Parathyroid adenoma (tissue), 2 donors: Measurements from ENCODE around the gene CD1B.
"Not testable (repeated sequence)": the region's sequence is repeated elsewhere in the genome, so short reads cannot be mapped to it uniquely, and the experiment has no call there.

Experiments
- H2AFZ ChIP-seq: fragments of 300-600 bp; sonication (generic); one replicate; pipeline ENCODE4 v1.7.0; 2017; ENCODE audit warnings: antibody characterized with exemption, mild to moderate bottlenecking
- H3K27ac ChIP-seq: fragments of 300-600 bp; sonication (generic); one replicate; pipeline ENCODE4 v1.7.0; 2017
- H3K27me3 ChIP-seq: fragments of 300-600 bp; sonication (generic); one replicate; pipeline ENCODE4 v1.7.0; 2017; ENCODE audit warnings: low read length; ENCODE audit not compliant: control insufficient read depth, insufficient read depth
- H3K36me3 ChIP-seq: fragments of 300-600 bp; sonication (generic); one replicate; pipeline ENCODE4 v1.7.0; 2017; ENCODE audit warnings: low read length; ENCODE audit not compliant: control insufficient read depth, insufficient read depth
- H3K4me1 ChIP-seq: fragments of 300-600 bp; sonication (generic); one replicate; pipeline ENCODE4 v1.7.0; 2017; ENCODE audit warnings: control low read depth
- H3K4me2 ChIP-seq: fragments of 300-600 bp; sonication (generic); one replicate; pipeline ENCODE4 v1.7.0; 2017; ENCODE audit warnings: low read length
- H3K4me3 ChIP-seq: fragments of 300-600 bp; sonication (generic); one replicate; pipeline ENCODE4 v1.7.0; 2017; ENCODE audit warnings: low read depth, low read length
- H3K79me2 ChIP-seq: fragments of 300-600 bp; sonication (generic); one replicate; pipeline ENCODE4 v1.7.0; 2017; ENCODE audit warnings: control low read depth
- H3K9ac ChIP-seq: fragments of 300-600 bp; sonication (generic); one replicate; pipeline ENCODE4 v1.7.0; 2017; ENCODE audit warnings: mild to moderate bottlenecking
- H3K9me3 ChIP-seq: fragments of 300-600 bp; sonication (generic); one replicate; pipeline ENCODE4 v1.7.0; 2017; ENCODE audit warnings: low read length; ENCODE audit not compliant: control insufficient read depth
- TF ChIP-seq, protein P1 (sequence below): fragments of 300-600 bp; sonication (generic); IDR thresholded peaks from one replicate; pipeline ENCODE4 v1.7.0; 2017; ENCODE audit warnings: antibody characterized with exemption, mild to moderate bottlenecking
- donor health status: primary hyperparathyroidism.

Gene CD1B

GRCh38 chr1:158331481-158332150 lies at the start of gene CD1B:
CD1B (minus strand) TSS chr1:158331531; CDS start chr1:158331423, 108 bp downstream.
- no peaks in the 10 kb centered on the region for H3K4me1 ChIP-seq
- H3K9ac ChIP-seq, result no peak within 1 kb of the TSS
- H3K27me3 ChIP-seq, result no peaks in the 10 kb centered on the region
- no peak within 1 kb of the TSS for H2AFZ ChIP-seq
- no peak within 1 kb of the TSS for H3K4me3 ChIP-seq
- no peak within 1 kb of the TSS for H3K27ac ChIP-seq
- no peak within 1 kb of the TSS for H3K4me2 ChIP-seq
- TF ChIP-seq, protein P1, sequence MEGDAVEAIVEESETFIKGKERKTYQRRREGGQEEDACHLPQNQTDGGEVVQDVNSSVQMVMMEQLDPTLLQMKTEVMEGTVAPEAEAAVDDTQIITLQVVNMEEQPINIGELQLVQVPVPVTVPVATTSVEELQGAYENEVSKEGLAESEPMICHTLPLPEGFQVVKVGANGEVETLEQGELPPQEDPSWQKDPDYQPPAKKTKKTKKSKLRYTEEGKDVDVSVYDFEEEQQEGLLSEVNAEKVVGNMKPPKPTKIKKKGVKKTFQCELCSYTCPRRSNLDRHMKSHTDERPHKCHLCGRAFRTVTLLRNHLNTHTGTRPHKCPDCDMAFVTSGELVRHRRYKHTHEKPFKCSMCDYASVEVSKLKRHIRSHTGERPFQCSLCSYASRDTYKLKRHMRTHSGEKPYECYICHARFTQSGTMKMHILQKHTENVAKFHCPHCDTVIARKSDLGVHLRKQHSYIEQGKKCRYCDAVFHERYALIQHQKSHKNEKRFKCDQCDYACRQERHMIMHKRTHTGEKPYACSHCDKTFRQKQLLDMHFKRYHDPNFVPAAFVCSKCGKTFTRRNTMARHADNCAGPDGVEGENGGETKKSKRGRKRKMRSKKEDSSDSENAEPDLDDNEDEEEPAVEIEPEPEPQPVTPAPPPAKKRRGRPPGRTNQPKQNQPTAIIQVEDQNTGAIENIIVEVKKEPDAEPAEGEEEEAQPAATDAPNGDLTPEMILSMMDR, result no peak
- H3K79me2 ChIP-seq, result no peaks in the 10 kb centered on the region
- no peaks in the 10 kb centered on the region for H3K9me3 ChIP-seq
- H3K36me3 ChIP-seq, result no peaks in the 10 kb centered on the region

DNA sequence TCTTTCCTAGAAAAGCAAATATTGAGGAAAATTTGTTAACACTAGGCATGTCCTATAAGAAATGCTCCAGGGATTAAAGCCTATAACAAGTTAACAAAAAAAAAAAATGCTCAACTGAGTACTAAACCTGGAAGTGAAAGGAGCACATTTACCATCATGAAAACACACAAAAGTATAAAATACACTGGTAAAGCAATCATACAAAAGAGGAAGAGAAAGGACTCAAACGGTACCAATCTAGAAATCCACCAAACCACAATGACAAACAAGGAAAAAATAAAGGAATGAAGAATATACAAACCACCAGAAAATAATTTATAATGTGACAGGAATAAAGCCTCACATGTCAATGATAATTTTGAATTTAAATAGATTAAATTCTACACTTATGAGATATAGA lies 43.5 kb upstream of the CD1B start:
- Histone ChIP-seq H3K9me3 (no peaks in the 10 kb centered on the region), H3K79me2 (no peaks in the 10 kb centered on the region), H3K4me1 (no peaks in the 10 kb centered on the region), H3K27me3 (no peaks in the 10 kb centered on the region), H3K36me3 (no peaks in the 10 kb centered on the region), H3K4me3 (no peak overlapping the region), H3K4me2 (no peak overlapping the region), H3K27ac (no peak overlapping the region), H3K9ac (no peak overlapping the region), H2AFZ (no peak overlapping the region)
- TF ChIP-seq, protein P1, result no peak

- not testable (repeated sequence) for H3K79me2 ChIP-seq, H3K4me2 ChIP-seq, H3K27me3 ChIP-seq, H3K27ac ChIP-seq, H3K9ac ChIP-seq, H2AFZ ChIP-seq, H3K9me3 ChIP-seq, H3K4me1 ChIP-seq, H3K36me3 ChIP-seq, H3K4me3 ChIP-seq
Measured at GRCh38 chr1:158374101-158374500, 42.8 kb upstream of the CD1B start.

GRCh38 chr1:158371188-158371953 lies 40.0 kb upstream of the CD1B start:
- no peak overlapping the region for H3K27ac ChIP-seq
- H3K36me3 ChIP-seq, result no peaks in the 10 kb centered on the region
- no peak overlapping the region for H3K4me2 ChIP-seq
- TF ChIP-seq, protein P1, result no peak
- H3K4me1 ChIP-seq, result no peaks in the 10 kb centered on the region
- H3K79me2 ChIP-seq, result no peaks in the 10 kb centered on the region
- H3K27me3 ChIP-seq, result no peaks in the 10 kb centered on the region
- H3K9ac ChIP-seq, result no peak overlapping the region
- H3K4me3 ChIP-seq, result no peak overlapping the region
- H2AFZ ChIP-seq, result no peak overlapping the region
- H3K9me3 ChIP-seq, result no peaks in the 10 kb centered on the region

DNA sequence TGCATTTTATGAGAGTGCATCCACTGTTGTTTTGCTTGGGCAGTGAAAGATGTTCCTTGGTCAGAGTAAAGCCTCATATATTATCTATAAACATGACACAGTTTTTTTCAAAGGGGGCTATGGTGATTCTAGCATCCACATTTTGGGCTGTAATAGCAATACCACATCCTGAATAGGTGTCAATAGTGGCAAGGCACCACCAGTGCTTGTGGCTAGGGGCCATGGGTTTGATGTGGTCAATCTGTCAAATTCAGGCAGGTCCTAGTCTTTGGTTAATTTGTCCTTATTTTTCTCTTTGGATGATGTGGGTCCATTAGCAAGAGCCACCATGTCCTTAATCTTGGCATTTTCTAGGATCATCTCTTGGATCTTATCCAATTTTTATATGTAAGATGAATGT lies 35.5 kb upstream of the CD1B start:
- no peaks in the 10 kb centered on the region for H3K27me3 ChIP-seq
- H3K4me2 ChIP-seq, result no peak overlapping the region
- H3K36me3 ChIP-seq, result no peaks in the 10 kb centered on the region
- H3K79me2 ChIP-seq, result no peaks in the 10 kb centered on the region
- TF ChIP-seq, protein P1, result no peak
- no peak overlapping the region for H2AFZ ChIP-seq
- H3K4me3 ChIP-seq, result no peak overlapping the region
- H3K9ac ChIP-seq, result no peak overlapping the region
- no peaks in the 10 kb centered on the region for H3K9me3 ChIP-seq
- H3K27ac ChIP-seq, result no peak overlapping the region
- H3K4me1 ChIP-seq, result no peaks in the 10 kb centered on the region
